Natural killer cell (primary cell): ENCODE results near the gene FZD1. TPM values are rescaled to one million over a fixed set of nuclear protein-coding genes. Genes with fewer than 3 reads are reported as not detected.

ENCODE experiments used
- ATAC-seq, 3 donors: fragments of 150-1000 bp in 2 of 3; fragments of 200-7000 bp in 1 of 3; cut with Tn5 transposase; 1 replicate in 1 of 3; 2 replicates in 2 of 3; pipeline ENCODE4 v1.10.0; 2021; ENCODE audit warnings: mild to moderate bottlenecking in 2 of 3, moderate library complexity in 2 of 3
- DNase-seq, 2 donors: peaks; one replicate each; pipeline versions ENCODE4 v3.0.0 to v3.0.0-alpha.2; 2013 to 2021; ENCODE audit warnings: mixed read lengths in 1 of 2
- H3K27ac ChIP-seq: one replicate; pipeline ENCODE4 v1.5.1; 2013; ENCODE audit warnings: mild to moderate bottlenecking, low read length
- H3K27me3 ChIP-seq: one replicate; pipeline ENCODE4 v1.6.1; 2013; ENCODE audit warnings: low read length; ENCODE audit not compliant: control insufficient read depth, insufficient read depth
- H3K36me3 ChIP-seq: one replicate; pipeline ENCODE4 v1.6.1; 2013; ENCODE audit warnings: low read length; ENCODE audit not compliant: control insufficient read depth, insufficient read depth
- H3K4me1 ChIP-seq: one replicate; pipeline ENCODE4 v1.6.1; 2013; ENCODE audit warnings: low read length; ENCODE audit not compliant: control insufficient read depth, insufficient read depth
- H3K4me3 ChIP-seq: one replicate; pipeline ENCODE4 v1.5.1; 2013; ENCODE audit warnings: low read length
- H3K9me3 ChIP-seq: one replicate; pipeline ENCODE4 v1.6.1; 2013; ENCODE audit warnings: low read length; ENCODE audit not compliant: control insufficient read depth, insufficient read depth
- H3K27ac Mint-ChIP-seq, 2 donors: one replicate each; pipeline ENCODE4 v1.8.0; 2022; ENCODE audit warnings: mild to moderate bottlenecking in 2 of 2, mixed read lengths in 2 of 2, moderate library complexity in 1 of 2
- H3K27me3 Mint-ChIP-seq, 2 donors: one replicate each; pipeline ENCODE4 v1.8.0; 2022; ENCODE audit warnings: low read depth in 2 of 2, mixed read lengths in 2 of 2
- H3K36me3 Mint-ChIP-seq: one replicate; pipeline ENCODE4 v1.8.0; 2022; ENCODE audit warnings: mixed read lengths
- H3K4me1 Mint-ChIP-seq, 2 donors: one replicate each; pipeline ENCODE4 v1.8.0; 2022; ENCODE audit warnings: mixed read lengths in 2 of 2
- H3K4me3 Mint-ChIP-seq: one replicate; pipeline ENCODE4 v1.8.0; 2022; ENCODE audit warnings: mild to moderate bottlenecking, moderate library complexity, mixed read lengths
- H3K9me3 Mint-ChIP-seq, 2 donors: one replicate each; pipeline ENCODE4 v1.8.0; 2022; ENCODE audit warnings: mixed read lengths in 2 of 2
- CTCF ChIP-seq: fragments of 200-600 bp; IDR thresholded peaks from one replicate; pipeline ENCODE4 v1.8.0; 2022; ENCODE audit warnings: antibody characterized with exemption
- WGBS: methylation state at CpG from one replicate; pipeline ENCODE4 v1.1.7; 2013; ENCODE audit warnings: missing lambda C conversion rate; ENCODE audit not compliant: insufficient coverage; 5-methylcytosine and 5-hydroxymethylcytosine counted together
- intact Hi-C: fragments of 100-400 bp; cut with micrococcal nuclease; formaldehyde crosslinking; loops from one replicate; pipeline ENCODE4 v1.14.2; 2022
- total RNA-seq, 4 donors: library from RNA; stranded (reverse); fragments of 120-200 nt in 1 of 4; gene quantifications; one replicate each; pipeline versions ENCODE4 v1.2.3 to v1.2.4, GENCODE V29; 2013 to 2022

Gene FZD1
- total RNA-seq, 3 donors from 2014 or later (not counting 1 experiment from before 2014, with no cell fraction given) = 0.14 to 0.80 (median 0.65) TPM

DNA sequence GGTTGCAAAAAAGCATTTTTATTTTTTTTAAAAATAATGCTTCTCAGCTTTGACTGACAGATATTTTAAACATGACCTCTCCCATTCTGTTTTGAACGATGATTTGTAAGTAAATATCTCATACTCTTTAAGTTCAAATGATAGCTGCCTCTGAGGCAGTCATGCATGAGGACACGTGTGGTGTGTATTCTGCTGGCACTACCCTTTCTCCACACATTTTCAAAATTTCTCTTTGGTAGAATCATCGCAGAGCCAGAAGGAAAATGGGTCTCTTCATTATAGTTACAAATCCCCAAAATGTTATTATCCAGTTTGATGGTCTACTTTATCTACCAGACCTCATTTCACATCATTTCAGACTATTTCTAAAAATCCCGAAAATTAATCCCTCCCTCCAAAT lies 55.1 kb downstream of the FZD1 start:
- no peak overlapping the region for H3K27ac Mint-ChIP-seq
- no peak overlapping the region for H3K4me3 Mint-ChIP-seq

GRCh38 chr7:91320366-91321078 lies 56.3 kb downstream of the FZD1 start:
- Histone ChIP-seq H3K27me3 (no peaks in the 10 kb centered on the region), H3K4me3 (no peak overlapping the region), H3K4me1 (no peaks in the 10 kb centered on the region), H3K9me3 (no peaks in the 10 kb centered on the region), H3K36me3 (no peaks in the 10 kb centered on the region), H3K27ac (no peak overlapping the region)
- H3K4me3 Mint-ChIP-seq = no peak overlapping the region
- no peaks in the 10 kb centered on the region for H3K36me3 Mint-ChIP-seq
- no peak for ATAC-seq
- H3K9me3 Mint-ChIP-seq = peaks cover 0 to 3% of the 10 kb centered on the region in 2 donors
- WGBS = 86% methylated on average over 3 of the region's 4 CpGs
- intact Hi-C loops = no loop called here
- H3K27ac Mint-ChIP-seq = no peak overlapping the region
- no peaks in the 10 kb centered on the region for H3K27me3 Mint-ChIP-seq
- no peak for DNase-seq
- no peak for TF ChIP-seq CTCF
- H3K4me1 Mint-ChIP-seq = no peaks in the 10 kb centered on the region

More for the DNA sequence above, 55.1 kb downstream of the FZD1 start:
- no peak for TF ChIP-seq CTCF
- Histone ChIP-seq H3K27me3 (no peaks in the 10 kb centered on the region), H3K27ac (no peak overlapping the region), H3K36me3 (no peaks in the 10 kb centered on the region), H3K4me3 (no peak overlapping the region), H3K9me3 (no peaks in the 10 kb centered on the region), H3K4me1 (no peaks in the 10 kb centered on the region)
- Mint-ChIP-seq H3K27me3 (no peaks in the 10 kb centered on the region), H3K36me3 (no peaks in the 10 kb centered on the region), H3K4me1 (no peaks in the 10 kb centered on the region), H3K9me3 (peaks cover 0 to 3% of the 10 kb centered on the region in 2 donors)
- 90% methylated on average over 4 of the region's 4 CpGs for WGBS
- DNase-seq (no peak), ATAC-seq (no peak)
- intact Hi-C loops = no loop called here
